ENCODE measurements around the gene LYPLA2. TPM values are rescaled to one million over a fixed set of nuclear protein-coding genes. Genes with fewer than 3 reads are reported as not detected.

Gene LYPLA2
- total RNA-seq, 3 donors from 2014 or later (not counting 1 experiment from before 2014, with no cell fraction given) = 70.6 to 84.5 (median 73.3) TPM

DNA sequence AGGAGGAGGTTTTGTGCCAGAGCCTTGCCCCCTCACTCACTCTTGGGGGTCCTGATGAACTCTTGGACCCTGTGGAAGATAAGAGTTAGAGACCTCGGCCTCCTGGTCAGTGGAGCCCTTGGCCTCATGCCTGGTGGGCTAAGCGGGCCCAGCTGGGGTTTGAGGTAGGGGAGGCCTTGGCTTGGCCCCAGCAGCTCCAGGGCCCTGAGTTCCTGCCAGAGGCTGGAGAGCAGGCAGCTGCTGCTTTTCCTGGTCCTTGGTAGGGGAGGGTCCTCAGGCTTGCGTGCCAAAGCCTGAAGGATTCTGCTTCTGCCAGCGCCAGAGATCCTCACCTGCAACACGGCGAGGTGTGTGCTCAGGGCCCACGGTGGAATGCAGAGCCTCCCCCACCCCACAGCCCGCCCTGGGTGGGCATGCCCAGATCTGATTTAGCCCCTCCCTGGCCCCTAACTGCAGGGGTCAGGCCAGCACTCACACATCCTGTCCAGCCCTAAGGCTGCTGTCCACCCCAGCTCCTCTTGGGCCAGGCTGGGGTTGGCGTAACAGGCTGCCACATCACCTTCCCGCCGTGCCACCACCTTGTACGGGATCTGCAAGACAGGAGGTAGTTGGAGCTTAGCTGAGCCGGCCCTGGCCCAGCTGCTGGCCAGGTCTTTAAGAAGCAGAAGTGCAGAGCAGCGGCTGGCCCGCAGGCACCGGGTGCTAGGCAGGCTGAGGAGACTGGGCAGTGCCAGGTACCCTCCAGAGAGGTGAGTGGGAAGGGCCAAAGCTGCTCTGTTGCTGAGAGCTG lies 4.9 kb downstream of the LYPLA2 start:
- DNase-seq (no peak), ATAC-seq (no peak)
- intact Hi-C loops (cut with micrococcal nuclease) = no loop called here
- peaks cover 42% of the 10 kb centered on the region for H3K4me1 ChIP-seq (ENCODE audit: control insufficient read depth, insufficient read depth, low read length)
- H3K27me3 Mint-ChIP-seq (ENCODE audit: low read depth in 2 of 2) = no peaks in the 10 kb centered on the region
- no peak overlapping the region for H3K27ac ChIP-seq (ENCODE audit: low read length)
- no peaks in the 10 kb centered on the region for H3K27me3 ChIP-seq (ENCODE audit: control insufficient read depth, insufficient read depth, low read length)
- H3K9me3 Mint-ChIP-seq = no peaks in the 10 kb centered on the region
- 95% methylated on average over 16 of the region's 16 CpGs for WGBS (ENCODE audit: insufficient coverage)
- H3K4me1 Mint-ChIP-seq = peaks cover 28 to 54% of the 10 kb centered on the region in 2 donors
- H3K4me3 Mint-ChIP-seq = no peak overlapping the region
- H3K27ac Mint-ChIP-seq = peak overlapping the region; percentile 70 to 72
- H3K9me3 ChIP-seq (ENCODE audit: control insufficient read depth, insufficient read depth, low read length) = no peaks in the 10 kb centered on the region
- no peaks in the 10 kb centered on the region for H3K36me3 Mint-ChIP-seq
- TF ChIP-seq, protein P1, sequence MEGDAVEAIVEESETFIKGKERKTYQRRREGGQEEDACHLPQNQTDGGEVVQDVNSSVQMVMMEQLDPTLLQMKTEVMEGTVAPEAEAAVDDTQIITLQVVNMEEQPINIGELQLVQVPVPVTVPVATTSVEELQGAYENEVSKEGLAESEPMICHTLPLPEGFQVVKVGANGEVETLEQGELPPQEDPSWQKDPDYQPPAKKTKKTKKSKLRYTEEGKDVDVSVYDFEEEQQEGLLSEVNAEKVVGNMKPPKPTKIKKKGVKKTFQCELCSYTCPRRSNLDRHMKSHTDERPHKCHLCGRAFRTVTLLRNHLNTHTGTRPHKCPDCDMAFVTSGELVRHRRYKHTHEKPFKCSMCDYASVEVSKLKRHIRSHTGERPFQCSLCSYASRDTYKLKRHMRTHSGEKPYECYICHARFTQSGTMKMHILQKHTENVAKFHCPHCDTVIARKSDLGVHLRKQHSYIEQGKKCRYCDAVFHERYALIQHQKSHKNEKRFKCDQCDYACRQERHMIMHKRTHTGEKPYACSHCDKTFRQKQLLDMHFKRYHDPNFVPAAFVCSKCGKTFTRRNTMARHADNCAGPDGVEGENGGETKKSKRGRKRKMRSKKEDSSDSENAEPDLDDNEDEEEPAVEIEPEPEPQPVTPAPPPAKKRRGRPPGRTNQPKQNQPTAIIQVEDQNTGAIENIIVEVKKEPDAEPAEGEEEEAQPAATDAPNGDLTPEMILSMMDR (IDR thresholded peaks at IDR 0.05) = no peak
- H3K4me3 ChIP-seq (ENCODE audit: low read length) = no peak overlapping the region
- peaks cover 28% of the 10 kb centered on the region for H3K36me3 ChIP-seq (ENCODE audit: control insufficient read depth, insufficient read depth, low read length)

DNA sequence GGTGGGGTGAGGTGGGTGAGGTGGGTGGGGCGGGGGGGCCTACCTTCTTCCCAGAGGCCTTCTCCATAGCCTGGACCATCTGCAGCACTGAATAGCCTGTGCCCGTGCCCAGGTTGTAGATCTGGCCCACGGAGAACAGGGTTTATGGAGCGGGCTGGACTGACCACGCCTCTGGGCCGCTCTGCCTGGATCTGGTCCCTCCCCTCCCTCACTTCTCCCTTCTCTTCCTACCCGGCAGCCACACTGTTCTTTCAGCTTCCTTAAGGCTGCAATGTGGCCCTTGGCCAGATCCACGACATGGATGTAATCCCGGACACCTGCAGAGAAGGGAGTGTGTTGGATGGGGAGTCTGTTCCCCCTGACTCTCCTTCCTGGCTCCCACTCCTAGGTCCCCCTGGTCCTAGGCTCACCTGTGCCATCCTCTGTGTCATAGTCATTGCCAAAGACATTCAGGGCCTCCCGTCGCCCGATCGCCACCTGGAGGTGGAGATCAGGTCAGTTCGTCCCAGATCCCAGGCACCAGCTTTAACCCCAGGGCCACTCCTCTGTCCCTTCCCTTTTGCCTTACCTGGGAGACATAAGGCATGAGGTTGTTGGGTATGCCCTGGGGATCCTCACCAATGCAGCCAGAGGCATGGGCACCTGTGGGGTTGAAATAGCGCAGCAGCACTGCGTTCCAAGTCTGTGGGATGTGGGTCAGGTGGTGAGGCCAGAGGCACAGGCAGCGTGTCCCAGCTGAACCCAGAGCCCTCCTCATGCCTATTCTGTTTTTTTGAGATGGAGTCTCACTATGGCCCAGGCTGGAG lies 5.7 kb downstream of the LYPLA2 start:
- TF ChIP-seq, protein P1 (IDR thresholded peaks at IDR 0.05) = no peak
- Mint-ChIP-seq H3K9me3 (no peaks in the 10 kb centered on the region), H3K27ac (peak overlapping the region in 1 of 2 donors; percentile 3), H3K27me3 (ENCODE audit: low read depth in 2 of 2) (no peaks in the 10 kb centered on the region), H3K4me3 (no peak overlapping the region), H3K36me3 (no peaks in the 10 kb centered on the region), H3K4me1 (peaks cover 20 to 53% of the 10 kb centered on the region in 2 donors)
- peaks cover 46% of the 10 kb centered on the region for H3K4me1 ChIP-seq (ENCODE audit: control insufficient read depth, insufficient read depth, low read length)
- H3K27me3 ChIP-seq (ENCODE audit: control insufficient read depth, insufficient read depth, low read length) = no peaks in the 10 kb centered on the region
- H3K36me3 ChIP-seq (ENCODE audit: control insufficient read depth, insufficient read depth, low read length) = peaks cover 28% of the 10 kb centered on the region
- DNase-seq = no peak
- no peak overlapping the region for H3K27ac ChIP-seq (ENCODE audit: low read length)
- intact Hi-C loops (cut with micrococcal nuclease) = no loop called here
- ATAC-seq = no peak
- H3K9me3 ChIP-seq (ENCODE audit: control insufficient read depth, insufficient read depth, low read length) = no peaks in the 10 kb centered on the region
- WGBS (ENCODE audit: insufficient coverage) = 94% methylated on average over 13 of the region's 17 CpGs
- H3K4me3 ChIP-seq (ENCODE audit: low read length) = no peak overlapping the region

DNA sequence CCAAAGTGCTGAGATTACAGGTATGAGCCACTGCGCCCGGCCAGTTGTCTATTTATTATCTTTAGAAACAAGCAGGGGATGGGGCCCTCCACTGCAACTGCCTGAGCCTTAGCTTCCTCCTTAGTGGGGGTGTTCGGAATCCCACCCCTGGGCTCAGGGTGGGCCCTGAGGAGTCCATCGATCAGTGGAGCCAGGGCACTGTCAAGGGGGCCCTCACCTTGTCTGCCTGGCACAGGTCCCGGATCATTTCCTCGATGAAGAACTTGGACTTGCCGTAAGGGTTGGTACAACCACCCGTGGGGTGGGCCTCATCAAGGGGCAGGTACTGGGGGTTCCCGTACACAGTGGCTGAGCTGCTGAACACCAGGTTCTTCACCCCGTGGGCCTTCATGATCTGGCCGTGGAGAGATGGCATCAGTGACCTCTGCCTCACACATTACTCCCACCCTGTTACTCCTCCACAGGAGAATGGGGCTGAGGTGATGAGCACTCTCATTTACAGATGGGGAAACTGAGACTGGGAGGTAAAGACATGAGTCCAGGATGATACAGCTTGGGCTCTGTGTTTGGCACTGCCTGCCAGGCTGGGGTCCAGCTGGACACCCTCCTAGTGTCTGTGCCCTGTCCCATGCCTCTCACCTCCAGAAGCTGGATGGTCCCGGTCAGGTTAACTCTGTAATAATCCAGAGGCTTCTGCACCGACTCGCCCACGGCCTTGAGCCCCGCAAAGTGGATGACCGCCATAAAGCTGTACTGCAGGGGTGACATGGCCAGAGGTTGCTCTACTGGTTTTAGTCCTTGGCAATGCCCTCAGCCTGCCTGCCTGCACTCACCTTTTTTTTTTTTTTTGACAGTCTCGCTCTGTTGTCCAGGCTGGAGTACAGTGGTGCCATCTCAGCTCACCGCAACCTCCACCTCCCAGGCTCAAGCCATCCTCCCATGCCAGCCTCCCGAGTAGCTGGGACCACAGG lies 6.8 kb downstream of the LYPLA2 start:
- no peaks in the 10 kb centered on the region for H3K9me3 ChIP-seq (ENCODE audit: control insufficient read depth, insufficient read depth, low read length)

More for the DNA sequence above, 6.8 kb downstream of the LYPLA2 start:
- TF ChIP-seq, protein P1 (IDR thresholded peaks at IDR 0.05) = no peak
- intact Hi-C loops (cut with micrococcal nuclease) = no loop called here
- no peak for ATAC-seq
- Histone ChIP-seq H3K4me3 (ENCODE audit: low read length) (no peak overlapping the region), H3K36me3 (ENCODE audit: control insufficient read depth, insufficient read depth, low read length) (peaks cover 27% of the 10 kb centered on the region), H3K27me3 (ENCODE audit: control insufficient read depth, insufficient read depth, low read length) (no peaks in the 10 kb centered on the region), H3K27ac (ENCODE audit: low read length) (no peak overlapping the region), H3K4me1 (ENCODE audit: control insufficient read depth, insufficient read depth, low read length) (peaks cover 38% of the 10 kb centered on the region)
- H3K4me3 Mint-ChIP-seq = no peak overlapping the region
- DNase-seq = no peak
- no peaks in the 10 kb centered on the region for H3K9me3 Mint-ChIP-seq
- H3K36me3 Mint-ChIP-seq = no peaks in the 10 kb centered on the region
- H3K4me1 Mint-ChIP-seq = peaks cover 16 to 44% of the 10 kb centered on the region in 2 donors
- H3K27me3 Mint-ChIP-seq (ENCODE audit: low read depth in 2 of 2) = no peaks in the 10 kb centered on the region
- 95% methylated on average over 16 of the region's 20 CpGs for WGBS (ENCODE audit: insufficient coverage)
- H3K27ac Mint-ChIP-seq = peak overlapping the region in 1 of 2 donors; percentile 92
